GM18526 (cell line): ENCODE data around the gene RGPD5.
"Not testable (repeated sequence)": the region's sequence is repeated elsewhere in the genome, so short reads cannot be mapped to it uniquely, and the experiment has no call there.

Source experiments
- POLR2A ChIP-seq: IDR thresholded peaks from 3 replicates; pipeline ENCODE4 v1.6.1; 2011; ENCODE audit not compliant: insufficient read length; ENCODE audit errors: extremely low read depth

RGPD5 gene

GRCh38 chr2:109794074-109794737 lies at the start of gene RGPD5:
Gene RGPD5 (plus strand): TSS chr2:109794305. CDS start chr2:109794466, 161 bp downstream.
- not testable (repeated sequence) for TF ChIP-seq POLR2A

DNA sequence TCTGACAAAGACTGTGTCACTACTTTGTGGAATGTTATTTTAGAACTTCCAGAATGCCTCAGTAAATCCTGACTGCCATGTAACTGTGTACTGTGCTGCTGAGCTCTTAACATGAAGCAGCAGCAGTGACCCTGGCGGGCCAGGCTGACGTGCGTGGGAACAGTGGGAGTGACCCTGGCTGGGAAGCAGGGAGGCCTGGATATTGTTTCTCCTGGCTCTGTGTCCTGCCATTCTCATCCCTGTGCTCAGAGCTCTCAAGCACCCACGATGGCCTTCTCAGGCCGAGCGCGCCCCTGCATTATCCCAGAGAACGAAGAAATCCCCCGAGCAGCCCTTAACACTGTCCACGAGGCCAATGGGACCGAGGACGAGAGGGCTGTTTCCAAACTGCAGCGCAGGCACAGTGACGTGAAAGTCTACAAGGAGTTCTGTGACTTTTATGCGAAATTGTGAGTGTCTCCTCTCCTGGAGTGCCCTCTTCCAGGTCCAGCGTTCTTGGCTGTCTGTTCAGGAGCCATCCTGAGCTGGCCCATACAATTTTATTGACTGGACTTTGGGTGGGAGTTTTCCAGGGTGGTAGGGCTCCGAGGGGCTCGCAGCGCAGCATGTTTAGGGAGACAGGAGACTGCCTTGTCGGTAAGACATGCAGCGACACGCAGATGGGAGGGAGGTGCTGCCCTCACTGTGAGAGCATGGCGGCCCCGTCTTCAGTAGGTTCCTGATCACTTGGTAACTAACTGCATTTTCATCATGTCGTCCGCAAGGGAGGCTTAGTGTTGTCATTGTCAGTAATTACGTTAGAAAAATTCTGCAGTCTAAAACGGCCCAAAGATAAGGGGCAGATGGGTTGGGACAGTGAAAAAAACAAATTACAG lies 104.6 kb downstream of the RGPD5 start, which contains the start of gene LIMS3:
LIMS3 (plus strand) TSS at position 227 of the 875 bp plus-strand sequence; CDS start at position 268, 41 bp downstream.
- TF ChIP-seq POLR2A, result not testable (repeated sequence)
